Activated CD4-positive, CD25-positive, alpha-beta regulatory T cell treated with anti-CD3 and anti-CD28 coated beads, Interleukin-2, amount 50 U/mL, for 72 hours (primary cell): ENCODE data around the gene ACYP2.

Source experiments
- DNase-seq: peaks from one replicate; pipeline ENCODE4 v3.0.0; 2021

The ACYP2 gene

GRCh38 chr2:54164106-54164505, 48.7 kb downstream of the ACYP2 start:
- DNase-seq: no peak

DNA sequence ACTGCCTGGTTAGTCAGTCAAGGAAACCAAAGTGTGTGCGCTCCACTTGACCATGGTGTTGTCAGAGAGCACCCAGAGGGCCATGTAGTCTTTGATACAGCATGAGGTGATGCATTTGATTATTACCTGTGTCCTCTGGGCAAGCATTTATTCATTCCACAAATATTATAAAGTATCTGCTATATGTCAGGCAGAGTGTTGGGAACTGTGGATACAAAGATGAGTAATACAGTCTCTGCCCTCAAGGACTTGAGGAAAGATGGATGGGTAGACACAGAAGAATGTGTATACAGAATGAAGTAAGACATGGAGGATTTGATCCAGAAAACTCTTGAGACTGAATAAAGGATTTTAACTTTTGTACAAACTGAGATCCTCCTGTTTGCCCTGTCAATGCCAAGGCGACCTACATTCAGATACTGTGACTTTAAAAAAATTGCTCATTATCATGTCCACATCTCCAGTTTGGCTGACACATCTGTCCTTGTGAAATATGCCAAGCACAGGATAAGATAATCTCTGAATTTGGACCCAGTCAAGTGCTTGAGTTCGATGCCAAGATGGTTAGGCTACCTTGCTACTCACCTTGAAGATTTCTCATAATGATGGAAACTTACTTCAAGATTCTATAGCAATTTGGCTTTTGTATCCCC, 50.8 kb downstream of the ACYP2 start:
- no peak for DNase-seq

DNA sequence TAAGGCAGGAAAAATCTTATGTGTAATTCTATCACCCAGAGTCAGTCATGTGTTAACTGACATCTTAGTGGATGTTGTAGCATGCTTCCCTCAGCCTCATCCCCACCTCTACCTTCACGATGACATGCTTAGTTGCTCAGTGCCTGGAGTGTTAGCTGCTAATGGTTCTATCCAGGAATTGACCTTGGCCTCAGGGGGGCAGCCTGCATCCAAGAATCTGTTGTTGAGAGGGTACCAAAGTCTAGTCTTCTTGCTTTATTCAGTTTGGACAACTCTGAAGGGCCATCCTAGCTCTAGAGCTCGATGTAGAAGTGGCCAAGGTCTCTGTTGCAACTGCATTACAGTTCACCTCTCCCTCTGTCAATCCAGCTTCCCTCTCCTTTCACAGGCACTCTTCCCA, 61.2 kb downstream of the ACYP2 start:
- DNase-seq: no peak

DNA sequence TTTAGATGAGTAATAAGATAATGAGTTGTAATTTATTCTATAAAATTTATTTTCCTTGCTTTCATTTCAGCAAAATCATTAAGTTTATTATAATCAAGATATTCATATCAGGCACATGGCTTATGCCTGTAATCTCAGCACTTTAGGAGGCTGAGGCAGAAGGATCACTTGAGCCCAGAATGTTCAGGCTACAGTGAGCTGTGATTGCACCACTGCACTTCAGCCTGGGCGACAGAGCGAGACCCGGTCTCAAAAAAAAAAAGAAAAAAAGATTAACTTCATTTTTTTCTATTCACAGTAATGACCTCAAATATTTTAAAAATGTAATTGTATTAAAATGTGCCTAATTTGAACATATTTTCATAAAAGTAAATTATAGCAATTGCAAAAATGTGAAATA, 67.9 kb downstream of the ACYP2 start:
- no peak for DNase-seq

DNA sequence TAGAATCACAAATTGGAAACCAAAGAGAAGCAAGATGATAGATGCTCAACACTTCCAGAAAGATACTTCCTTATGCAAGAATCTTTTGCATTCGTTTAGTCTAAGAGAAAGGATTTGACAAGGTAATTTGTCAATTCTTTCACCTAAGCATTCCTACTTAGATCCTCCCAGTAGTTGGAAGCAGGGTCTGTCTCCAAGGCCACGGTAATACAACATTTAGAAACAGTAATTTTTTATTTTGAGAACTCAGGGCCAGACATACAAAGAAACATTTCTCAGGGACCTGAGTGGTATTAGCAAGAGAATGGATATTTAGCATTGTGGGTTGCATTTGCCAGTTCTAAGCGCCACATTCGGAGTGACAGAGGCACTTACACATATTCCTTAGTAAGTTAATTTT, 68.6 kb downstream of the ACYP2 start:
- no peak for DNase-seq

DNA sequence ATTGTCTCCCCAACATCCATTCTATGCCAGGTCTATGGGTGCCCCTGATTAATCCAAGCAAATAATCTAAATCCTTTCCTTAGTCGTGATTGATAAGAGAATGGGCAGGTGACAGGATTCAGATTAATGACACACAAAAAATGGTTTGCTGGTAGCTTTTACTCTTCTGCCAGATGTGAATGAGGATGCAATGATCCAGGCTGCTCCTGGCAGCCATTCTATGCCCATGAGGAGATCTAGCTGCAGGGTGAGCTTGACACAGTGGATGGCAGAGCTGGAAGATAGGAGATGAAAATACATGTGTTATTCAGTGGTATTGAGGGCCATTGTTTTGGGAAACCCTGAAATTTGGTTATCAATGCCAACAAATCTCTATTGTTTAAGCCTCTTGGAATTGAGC, 69.7 kb downstream of the ACYP2 start:
- DNase-seq: no peak

GRCh38 chr2:54187331-54187730, 71.9 kb downstream of the ACYP2 start:
- no peak for DNase-seq

GRCh38 chr2:54189539-54189938, 74.1 kb downstream of the ACYP2 start:
- no peak for DNase-seq

DNA sequence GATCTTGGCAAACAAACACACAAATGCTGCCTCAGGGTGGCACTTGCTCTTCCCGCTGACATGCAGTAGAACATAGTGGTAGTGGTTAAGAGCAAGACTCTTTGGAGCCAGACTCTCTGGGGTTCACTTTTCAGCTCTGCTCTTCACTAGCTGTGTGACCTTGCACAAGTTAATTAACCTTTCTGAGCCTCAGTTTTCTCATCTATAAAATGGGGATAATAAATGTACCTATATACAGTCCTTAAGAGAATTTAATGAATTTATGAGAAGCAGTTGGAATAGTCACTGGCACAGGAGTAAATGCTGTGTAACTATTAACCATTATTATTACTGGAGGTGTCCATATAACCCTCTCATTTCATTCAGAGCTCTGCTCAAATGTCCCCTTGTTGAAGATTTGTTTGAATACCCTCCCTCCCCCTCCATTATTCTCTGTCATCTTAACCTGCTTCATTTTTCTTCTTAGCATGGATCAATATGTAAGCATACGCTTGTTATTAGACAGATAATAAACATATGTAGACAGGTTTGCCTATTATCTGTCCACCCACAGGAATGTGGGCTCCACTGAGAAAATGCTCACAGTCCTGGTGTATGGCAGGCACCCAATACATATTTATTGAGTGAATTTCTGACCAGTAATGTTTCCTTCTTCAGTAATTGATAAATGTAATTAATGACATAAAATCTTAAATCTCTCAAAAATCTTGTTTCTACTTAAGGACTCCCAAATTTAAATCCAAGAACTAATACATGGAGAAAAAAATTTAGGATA, 76.1 kb downstream of the ACYP2 start:
- no peak for DNase-seq

DNA sequence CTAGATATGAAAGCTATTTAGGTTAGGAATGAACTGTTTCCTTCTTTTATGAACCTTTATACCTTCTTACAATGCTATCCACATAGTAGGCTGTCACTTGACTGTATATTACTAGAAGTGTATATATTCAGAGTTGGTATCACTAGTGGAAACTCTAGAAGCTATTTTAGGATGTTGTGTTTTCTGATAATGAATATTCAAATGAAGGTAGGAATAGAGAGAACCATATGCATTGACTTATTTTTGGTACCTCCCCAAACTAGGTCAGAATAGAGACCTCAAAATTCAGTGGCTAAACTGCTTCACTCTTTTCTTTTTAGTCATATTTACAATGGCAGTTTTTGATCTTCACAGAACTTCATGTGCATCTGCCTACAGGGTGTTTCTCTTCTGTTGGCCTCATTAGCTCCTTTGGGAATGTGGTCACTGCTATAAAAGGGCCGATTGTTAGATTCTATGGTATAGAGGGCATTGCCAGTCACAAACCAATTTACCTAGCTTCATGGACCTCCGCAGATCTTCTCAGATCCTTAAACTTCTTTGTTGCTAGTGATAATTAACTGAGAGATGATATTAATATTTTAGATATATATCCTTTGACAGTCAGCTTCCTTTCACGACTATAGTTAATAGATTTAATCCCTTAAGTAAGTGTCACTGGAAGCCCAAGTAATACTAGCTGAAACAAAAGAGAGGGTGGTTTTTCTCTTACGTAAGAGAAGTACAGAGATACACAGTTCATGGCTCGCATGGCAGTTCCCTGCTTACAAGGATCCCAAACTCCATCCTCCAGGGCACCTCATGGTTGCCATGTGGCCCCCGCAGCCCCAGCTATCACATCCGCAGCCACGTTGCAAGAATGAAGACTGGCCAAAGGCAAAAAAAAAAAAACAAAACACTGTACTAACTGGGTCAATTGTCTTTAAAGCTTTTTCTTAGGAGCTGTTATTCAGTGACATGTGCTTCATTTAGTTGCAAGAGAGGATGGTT, 79.6 kb downstream of the ACYP2 start:
- no peak for DNase-seq

GRCh38 chr2:54196646-54197045, 81.2 kb downstream of the ACYP2 start:
- no peak for DNase-seq

DNA sequence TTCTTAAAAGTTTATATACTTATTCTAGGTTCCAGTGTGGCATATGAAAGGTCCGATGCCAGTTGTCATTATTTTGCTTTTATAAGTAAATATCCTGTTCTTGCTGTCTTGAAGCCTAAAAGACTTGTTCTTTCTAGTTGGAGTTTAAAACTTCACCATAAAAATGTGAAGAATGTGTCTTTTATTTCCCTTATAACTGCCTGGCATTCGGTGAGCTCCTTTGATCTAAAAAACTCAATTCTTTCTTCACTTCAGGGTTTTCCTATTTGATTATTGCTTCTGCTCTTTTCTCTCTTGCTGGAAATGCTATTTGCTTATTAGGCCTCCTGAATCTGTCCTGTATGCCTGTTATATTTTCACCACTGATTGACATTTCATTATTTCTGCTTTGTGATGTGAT, 89.1 kb downstream of the ACYP2 start:
- no peak for DNase-seq

- no peak for DNase-seq
Measured at GRCh38 chr2:54206596-54206995, 91.2 kb downstream of the ACYP2 start.

DNA sequence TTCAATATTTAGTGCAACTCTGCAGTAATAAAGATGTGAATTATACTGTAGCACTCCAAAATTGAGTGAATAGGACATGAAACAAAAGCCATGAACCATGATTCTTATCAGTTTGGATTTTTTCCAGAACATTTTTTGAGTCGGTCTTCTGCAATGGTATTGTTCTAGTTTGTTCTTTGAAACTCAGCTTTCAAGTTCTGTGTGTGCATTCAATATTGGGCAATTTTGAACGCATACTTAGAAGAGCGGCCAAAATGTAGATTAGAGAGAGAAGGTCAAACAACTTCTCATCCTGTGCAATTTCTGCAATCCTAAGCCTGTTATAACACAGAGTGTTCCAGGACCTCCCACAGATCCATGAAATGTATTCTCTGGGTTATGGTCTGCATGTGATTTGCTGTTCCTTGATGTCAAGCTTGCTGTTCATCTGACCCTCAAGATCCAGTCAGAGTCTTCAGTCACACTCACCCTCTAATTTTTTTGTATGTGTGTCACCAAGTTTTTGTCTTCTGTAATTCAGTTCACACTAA, 92.3 kb downstream of the ACYP2 start:
- DNase-seq: no peak

- DNase-seq: no peak
Measured at GRCh38 chr2:54208364-54209240, 93.2 kb downstream of the ACYP2 start.

DNA sequence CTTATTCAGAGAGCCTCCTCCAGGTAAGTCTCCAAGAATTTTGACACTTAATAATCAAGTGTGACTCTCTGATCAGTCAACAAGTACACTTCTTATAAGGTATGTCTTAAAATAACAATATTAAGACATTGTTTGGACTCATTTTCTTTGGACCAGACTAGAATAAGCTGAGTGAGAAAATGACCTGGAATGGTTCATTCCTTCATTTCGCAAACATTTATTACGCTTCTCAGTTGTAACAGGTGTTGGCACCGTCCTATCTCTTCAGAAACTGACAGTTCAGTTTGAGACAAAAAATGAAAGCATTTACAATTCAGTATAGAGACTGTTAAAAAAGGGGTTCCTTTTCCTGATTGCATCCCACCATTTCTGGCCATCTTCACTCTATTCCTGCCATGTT, 94.0 kb downstream of the ACYP2 start:
- no peak for DNase-seq

GRCh38 chr2:54212456-54212855, 97.0 kb downstream of the ACYP2 start:
- no peak for DNase-seq

DNA sequence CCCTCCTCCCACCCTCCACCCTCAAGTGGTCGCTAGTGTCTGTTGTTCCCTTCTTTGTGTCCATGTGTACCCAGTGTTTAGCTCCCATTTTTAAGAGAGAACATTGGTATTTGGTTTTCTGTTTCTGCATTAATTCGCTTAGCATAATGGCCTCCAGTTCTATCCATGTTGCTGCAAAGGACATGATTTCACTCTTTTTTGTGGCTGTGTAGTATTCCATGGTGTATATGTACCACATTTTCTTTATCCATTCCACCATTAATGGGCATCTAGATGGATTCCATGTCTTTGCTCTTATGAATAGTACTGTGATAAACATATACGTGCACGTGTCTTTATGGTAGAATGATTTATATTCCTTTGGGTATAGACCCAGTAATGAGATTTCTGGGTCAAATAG, 97.7 kb downstream of the ACYP2 start:
- no peak for DNase-seq

- no peak for DNase-seq
Measured at GRCh38 chr2:54224997-54225396, 109.6 kb downstream of the ACYP2 start.

GRCh38 chr2:54226260-54226659, 110.8 kb downstream of the ACYP2 start:
- no peak for DNase-seq

- no peak for DNase-seq
Measured at GRCh38 chr2:54227798-54228197, 112.4 kb downstream of the ACYP2 start.

DNA sequence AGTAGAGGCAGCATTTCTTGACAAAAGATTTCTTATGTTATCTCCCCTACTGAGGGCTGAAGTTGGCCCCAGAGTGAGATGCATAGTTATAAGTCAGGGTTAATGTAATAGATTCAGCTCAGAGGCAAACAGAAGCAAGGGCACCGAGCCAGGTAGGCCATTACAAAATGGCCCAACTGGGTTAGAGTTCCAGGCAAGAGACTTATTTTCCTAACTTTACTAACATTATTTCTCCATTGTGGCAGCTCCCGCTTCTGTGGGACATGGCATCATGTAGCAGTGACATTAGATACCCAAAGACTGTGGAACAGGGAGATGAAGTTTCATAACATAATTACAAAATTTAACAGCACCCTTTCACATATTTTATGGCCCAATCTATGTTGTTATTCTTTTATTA, 113.5 kb downstream of the ACYP2 start:
- no peak for DNase-seq
